RCC 7860 (cell line): ENCODE measurements around the gene MB.

Experiments used
- DNase-seq: peaks from one replicate; pipeline ENCODE4 v3.0.0-alpha.2; 2015; ENCODE audit warnings: low spot score
- FAIRE-seq: peaks from 2 replicates; lab custom pipeline; 2012; peaks lifted over from hg19 to GRCh38; lab: Jason Lieb, UNC

Gene MB

DNA sequence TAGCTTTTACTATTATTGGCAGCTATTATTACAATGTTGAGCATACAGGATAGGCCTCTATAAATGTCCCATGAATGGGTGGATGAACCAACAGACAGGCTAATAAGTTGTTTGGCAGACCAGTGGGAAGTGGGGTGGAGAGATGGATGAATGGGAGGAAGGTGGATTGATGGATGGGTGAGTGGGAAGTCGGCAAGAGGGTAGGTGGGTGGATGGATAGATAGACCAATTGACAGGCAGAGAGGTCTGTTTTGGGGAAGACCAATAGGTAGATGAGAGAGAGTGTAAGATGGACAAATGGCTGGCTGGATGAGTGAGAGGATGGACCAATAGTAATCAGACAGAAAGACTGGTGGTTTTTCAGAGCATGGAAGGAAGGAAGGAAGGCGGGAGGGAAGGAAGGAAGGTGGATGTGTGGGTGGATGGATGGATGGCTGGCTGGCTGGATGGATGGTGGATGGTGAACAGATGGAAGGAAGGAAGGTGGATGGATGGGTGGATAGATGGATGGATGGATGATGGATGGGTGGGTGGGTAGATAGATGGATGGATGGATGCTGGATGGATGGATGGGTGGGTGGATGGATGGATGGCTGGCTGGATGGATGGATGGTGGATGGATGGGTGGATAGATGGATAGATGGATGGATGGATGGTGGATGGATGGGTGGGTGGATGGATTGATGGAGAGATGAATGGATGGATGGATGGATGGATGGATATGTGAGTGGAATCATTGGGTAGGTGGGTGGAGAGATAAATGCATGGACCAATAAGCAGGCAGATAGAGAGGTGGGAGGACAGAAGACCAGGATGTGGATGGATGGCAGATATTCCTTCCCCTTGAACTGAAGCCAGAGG, 39.1 kb downstream of the MB start:
- no peak for FAIRE-seq
- DNase-seq = no peak

DNA sequence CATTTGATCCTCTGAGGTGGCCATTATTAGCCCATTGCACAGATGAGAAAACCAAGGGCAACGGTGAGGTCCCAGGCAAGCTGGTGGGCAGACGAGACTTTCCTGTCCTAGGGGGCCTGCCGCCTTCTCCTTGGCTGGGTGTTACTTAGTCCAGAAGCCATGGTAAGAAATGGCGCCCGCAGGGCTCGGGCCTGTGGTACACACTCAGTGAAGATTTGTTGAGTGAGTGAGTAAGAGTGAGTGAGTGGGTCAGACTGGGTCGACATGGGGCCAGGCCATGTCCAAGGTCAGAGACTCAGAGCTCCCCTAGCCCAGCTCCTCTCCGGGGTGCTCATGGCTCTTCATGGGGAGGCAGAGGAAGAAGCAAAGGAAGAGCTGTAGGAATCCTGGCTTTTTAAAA, 40.5 kb downstream of the MB start:
- no peak for FAIRE-seq
- DNase-seq = no peak

DNA sequence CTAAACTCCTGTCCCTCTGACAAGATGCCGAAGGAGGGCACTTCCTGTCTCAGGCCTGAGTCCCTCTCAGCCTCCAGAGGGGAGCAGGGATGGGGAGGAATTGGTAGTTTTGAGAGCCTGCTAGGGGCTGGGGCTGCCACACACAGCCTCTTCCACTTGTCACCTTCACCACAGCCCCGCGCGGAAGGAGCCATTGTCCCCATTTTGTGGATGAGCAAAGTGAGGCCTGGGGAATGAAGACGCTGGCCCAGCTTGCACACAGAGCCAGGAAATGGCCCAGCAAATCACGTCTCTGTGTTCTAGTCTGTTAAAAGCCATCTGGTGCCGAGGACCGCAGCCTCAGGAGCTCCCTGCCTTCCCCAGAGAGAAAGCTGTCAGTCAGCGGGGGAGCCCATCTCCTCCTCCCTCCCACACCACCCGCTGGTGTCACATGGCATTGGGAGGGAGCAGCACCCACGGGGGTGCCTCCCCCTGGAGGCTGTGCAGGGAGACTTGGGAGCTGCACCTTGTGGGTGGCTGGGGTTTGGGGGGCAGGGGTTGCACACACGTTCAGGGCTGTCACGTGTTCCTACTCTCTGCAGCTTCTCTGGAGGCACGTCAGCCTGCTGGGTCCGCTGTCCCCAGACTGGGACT, 41.9 kb downstream of the MB start:
- FAIRE-seq (no peak), DNase-seq (no peak)

DNA sequence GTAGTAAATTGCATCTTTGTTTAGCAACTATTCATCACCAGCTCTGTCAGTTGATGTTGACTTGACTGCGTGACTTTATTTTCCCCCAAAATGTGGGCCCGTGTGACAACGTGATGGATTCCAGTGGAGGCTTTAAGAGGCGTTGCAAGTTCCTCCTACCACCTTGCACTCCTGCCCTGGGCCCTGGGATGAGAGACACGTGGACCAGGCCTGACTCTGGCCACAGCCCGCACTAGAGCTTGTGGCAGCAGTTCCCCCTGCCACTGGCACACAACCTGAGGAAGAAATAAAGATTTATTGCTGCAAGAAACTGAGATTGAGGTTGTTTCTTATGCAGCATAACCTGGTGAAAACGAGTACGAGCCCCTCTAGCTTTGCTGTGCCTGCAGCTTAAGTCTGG, 44.6 kb downstream of the MB start:
- DNase-seq (no peak), FAIRE-seq (no peak)

DNA sequence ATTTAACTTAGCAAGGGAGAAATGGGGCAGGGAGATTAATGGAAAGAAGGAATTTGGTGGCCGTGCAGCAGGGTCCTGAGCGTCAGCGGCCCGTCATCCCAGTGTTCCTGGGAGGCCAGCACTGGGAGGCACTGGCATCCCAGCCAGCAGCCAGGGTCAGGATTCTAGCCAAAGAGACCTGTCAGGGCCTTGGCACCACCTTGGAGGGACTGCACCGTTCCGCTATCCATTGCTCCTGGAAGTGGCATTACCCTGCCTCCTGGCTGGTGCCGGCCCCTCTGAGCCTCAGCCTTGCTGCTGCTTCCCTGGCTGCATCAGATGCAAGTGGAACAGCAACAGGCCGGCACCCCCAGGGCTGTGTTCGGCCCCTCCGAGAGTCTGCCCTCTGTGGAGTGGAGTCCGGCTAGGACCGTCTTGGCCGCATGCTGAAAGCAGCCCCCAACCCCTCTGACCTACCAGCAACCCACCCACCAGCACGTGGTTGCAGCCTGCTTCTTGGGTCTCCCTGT, 46.4 kb downstream of the MB start:
- DNase-seq = no peak
- no peak for FAIRE-seq

DNA sequence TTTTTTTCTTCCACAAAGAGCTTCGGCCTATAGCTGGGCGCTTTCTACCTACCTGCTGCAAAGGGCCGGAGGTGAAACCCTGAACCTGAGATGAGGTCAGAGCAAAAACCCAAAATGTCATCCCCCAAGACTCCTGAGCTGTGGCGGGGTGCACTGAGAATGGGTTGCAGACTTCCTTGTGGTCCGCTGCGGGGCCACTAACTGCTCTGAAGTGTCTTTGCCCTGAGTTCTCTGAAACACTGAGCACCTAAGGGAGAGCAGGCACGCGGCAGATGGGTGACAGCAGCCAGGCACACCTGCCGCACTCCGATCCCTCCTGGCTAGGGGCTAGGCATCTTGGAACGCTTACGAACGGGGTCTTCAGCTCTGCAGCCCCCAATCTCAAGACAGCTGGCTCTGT, 47.2 kb downstream of the MB start:
- FAIRE-seq (no peak), DNase-seq (no peak)

DNA sequence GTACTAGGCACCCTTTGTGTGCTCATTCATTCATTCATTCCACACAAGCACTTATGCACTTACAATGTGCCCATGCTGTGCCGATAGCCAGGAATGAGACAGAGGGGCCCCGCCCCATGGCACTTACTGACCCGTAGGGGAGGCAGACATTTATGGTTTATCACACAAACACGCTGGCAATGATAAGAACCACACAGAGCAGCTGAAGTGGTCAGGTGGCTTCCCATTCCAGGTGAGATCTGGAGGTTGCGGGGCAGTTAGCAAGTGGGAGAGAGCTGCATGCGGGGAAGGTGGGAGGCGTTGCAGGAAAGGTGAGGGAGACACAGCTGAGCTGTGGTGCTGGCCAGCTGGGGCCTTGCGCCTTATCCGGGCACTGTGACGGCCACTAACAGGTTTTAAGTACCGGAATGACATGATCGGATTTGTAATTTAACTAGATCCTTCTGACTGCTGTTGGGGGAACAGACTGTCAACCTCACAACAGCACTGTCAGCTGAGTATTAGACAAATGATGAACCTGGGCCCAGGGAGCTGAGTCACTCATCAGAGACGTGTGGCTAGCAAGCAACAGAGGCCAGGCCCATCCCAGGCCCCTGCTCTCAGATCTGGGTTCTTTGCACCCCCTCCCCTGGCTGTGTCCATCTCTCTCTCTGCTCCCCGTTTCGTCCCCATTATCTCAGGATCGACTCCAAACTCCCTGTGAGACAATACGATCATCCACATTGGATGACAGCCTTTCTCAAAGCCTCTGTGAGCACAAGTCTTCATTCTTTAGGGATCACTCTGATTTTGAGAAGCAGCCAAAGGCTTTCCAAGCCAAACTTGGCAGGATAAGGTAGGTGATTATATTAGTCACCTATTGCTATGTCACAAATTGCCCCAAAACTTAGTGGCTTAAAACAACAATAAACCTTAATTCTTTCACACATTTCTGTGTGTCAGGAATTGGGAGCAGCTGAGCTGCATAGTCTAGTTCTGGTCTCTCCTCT, 48.1 kb downstream of the MB start:
- peak; percentile 62 for FAIRE-seq
- DNase-seq = peak; percentile 39

DNA sequence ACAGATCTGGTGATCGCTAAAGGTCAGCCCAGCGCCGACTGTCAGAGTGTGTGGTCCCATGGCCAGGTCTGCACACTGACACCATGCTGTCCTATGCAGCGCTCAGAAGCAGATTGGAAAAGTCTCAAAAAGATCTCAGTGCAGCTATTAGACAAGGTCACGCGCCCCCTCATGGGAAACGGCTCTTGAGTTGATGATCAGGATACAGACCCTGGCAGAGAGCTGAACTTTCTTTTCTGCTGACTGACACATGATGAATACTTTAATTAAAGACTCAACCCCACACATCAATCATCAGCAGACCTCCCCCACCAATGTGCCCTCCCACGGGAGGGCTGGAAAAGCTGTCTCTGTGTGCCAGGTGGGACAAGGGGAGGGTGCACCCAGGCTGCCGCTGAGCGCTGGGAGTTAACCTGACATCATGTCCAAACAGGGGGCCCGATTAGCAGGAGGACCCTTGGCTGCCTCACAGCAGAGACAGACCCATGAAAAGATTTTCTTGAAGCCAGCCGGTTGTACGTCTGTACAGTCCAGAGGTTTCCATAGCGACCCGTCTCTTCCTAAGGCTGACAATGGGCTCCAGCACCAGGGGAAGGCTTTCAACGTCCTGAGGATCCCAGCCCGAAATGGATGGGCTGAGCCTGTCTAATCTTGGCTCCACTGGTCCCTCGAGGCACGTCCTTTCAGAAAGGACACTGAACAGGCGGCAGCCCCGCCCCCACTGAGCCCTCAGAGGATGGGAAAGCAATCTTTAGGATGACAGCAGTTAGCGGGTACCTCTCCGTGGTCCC, 49.6 kb downstream of the MB start:
- no peak for DNase-seq
- FAIRE-seq = no peak

DNA sequence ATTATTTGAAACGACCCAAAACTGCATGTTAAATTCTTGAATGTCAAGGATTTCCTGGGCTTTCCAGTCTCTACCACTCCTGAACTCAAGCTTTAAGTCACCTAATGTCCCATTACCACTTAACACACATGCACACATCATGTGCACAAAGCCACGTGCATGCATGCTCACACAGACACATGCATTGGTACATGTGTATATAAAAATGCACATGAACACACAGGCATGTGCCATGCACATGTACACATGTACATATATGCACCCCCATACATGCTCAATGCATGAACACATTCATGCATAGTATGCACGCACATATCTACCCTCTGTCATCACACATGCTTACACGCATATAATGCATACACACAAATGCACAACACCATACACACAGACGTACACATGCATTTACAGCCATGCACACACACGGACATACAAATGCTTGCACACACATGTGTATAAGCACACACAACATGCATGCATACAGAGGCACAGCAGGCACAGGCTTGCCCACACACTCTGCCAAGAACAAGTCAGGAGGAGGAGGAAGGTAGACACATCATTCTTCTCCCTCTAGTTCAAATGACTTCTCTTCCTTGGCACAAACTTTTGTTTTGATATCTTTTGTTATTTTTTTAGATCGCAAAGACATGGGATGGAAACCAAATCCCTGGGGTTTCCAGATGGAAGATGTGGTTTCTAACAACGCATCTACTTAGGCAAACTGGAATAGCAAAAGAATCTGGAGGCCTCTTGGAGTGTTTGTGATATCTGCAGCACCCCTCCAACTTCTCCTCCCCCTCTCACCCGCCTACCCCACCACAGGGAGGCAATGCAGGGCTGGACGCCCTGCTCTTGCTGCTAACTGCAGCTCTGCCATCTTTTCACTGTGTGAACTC, 51.9 kb downstream of the MB start:
- DNase-seq (no peak), FAIRE-seq (no peak)

DNA sequence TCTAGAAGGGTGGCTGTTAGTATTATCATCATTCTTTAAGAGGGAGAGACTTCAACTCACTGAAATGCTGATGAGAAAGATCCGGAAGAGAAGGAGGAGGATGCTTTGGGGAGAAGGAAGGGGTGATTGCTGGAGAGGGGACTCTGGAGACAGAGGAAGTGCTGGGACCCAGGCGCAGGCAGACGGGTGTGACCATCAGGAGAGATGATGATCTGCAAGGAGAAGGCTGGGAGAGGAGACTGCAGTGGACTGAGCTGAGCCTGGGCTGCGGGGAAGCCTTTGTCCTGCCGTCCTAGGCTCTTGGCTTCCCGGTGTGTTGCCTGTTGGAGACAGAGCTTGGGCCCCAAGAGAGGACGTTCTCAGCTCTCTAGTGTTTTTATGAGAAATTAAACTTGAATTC, 53.9 kb downstream of the MB start:
- FAIRE-seq (no peak), DNase-seq (no peak)

DNA sequence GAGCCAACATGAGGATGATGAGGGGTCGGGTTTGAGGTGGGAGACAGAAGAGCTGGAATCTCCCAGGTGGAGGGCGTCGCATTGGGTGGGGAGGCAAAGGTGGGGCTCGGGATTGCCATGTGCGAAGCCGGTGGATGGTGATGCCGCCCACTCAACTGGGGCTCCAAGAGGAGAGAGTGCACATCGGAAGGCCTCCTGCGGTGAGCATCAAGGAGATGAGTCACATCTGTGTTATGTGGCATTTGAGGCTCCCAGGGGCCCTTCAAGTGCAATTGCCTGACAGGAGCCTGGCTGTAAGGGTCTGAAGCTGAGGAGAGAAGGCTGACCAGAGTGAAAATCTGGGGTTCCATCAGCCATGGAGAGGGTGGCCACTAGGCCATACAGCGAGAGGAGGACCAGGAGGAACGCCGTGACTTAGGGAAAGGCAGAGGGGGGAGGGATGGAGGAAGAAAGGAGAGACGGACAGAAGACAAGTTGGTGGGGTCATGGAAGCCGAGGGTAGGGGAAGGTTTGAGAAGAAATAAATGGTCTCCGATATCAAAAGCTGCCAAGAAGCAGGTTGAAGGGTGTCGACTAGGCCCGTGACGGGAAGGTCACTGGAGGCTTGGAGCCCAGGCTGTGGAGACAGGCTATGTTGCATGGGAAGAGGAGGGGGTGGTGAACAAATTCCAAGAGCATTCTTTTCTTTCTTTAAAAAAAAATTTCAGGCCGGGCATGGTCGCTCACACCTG, 55.2 kb downstream of the MB start:
- peak; percentile 77 for FAIRE-seq
- DNase-seq = peak; percentile 71

DNA sequence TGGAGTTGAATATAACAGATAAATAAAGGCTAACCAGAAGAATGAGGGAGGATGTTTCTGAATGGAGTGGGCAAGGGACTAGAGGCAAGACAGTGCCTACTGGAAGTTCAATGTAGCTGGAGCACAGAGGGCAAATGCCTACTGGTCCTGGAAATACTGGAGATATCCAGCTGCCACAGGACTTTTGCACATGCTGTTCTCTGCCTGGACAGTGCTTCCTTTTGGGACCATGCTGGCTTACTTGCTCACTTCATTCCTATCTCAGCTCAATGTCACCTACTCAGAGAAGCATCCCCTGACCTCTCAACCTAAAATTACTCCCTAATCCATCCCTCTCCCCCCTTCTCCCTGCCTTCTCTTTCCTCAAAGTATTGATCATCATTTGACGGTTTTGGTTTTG, 56.3 kb downstream of the MB start:
- DNase-seq (no peak), FAIRE-seq (no peak)

DNA sequence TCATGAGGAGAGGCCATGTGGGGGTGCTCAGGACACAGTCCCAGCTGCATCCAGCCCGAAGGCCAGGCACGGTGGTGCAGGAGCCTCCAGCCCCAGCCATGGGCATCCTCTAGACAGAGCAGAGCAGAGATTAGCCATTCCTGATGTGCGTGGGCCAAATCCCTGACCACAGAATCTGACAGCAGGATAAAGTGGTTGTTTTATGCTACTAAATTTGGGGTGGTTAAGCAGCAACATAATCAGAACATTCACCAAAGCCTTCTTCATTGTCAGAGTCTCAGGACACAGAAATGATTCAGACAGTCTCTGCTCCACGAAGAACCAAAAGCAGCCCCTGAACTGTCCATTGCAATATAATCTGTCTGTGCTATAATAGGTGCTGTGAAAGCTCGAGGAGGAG, 56.8 kb downstream of the MB start:
- FAIRE-seq (no peak), DNase-seq (no peak)

DNA sequence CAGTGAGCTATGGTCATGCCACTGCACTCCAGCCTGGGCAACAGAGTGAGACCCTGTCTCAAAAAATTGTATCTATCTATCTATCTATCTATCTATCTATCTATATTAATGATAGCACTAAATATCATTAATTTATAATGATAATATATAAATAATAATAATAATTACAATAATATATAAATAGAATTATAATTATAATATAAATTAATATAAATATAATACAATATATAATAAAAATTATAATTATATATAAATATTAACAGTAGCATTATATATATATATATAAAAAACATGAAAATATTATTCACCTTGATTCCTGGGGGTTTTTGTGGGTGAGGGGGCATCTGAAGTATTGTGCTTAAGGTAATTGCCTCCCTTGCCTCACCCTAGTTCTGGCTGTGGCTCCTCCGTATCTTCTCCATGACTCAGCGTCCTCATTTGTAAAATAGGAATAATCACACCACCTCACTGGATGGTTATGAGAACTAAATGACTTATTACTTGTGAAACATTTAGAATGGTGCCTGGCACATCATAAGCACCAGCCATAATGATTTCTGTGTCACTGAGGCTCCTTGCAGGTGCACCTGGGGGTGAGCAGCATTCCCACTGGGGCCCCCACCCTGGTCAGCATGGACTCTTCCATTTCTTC, 57.6 kb downstream of the MB start:
- FAIRE-seq = peak; percentile 78
- DNase-seq = no peak

DNA sequence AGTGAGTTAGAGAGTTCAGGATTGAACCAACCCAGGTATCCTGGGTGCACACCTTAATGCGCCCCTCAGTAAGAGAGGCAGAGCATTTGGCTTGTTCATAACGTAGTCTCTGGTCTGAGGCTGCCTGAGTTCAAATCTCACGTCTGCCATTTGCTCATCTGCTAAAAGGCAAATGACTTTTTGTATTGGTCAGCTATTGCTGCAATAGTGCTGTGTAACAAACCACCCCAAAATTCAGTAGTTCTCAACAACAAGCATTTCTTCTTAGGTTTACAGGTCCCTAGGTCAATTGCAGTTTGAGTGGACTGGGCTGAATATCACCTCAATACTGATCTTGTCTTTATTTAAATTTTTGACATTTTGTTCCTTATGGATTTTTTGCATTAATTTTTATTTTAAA, 58.4 kb downstream of the MB start:
- no peak for FAIRE-seq
- no peak for DNase-seq

DNA sequence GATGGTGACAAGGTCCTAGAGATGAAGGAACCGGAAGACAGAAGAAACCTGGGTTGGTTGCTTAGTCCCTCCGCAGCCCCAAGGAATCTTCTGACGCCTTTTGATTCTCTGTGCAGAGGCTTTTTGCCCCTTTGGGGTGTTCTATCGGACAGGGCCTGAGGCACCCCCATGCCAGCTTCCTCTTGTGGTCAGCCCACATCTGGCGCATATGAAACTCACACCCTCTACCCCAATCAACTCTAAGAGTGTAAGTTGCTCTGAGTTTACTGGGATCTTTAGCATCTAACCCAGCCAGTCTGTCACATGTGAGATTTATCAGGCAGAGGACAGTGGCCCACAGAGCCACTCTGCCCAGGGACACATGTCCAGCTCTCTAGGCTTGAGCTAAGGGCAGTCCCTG, 59.1 kb downstream of the MB start:
- FAIRE-seq (no peak), DNase-seq (no peak)
